Choroid plexus epithelial cell (primary cell): ENCODE data around the gene IL1R1.
"Not testable (repeated sequence)": the region's sequence is repeated elsewhere in the genome, so short reads cannot be mapped to it uniquely, and the experiment has no call there.

Experiments
- DNase-seq: peaks from one replicate; pipeline ENCODE4 v3.0.0-alpha.2; 2010; ENCODE audit warnings: low read depth
- H3K4me3 ChIP-seq: 2 replicates; pipeline ENCODE4 v1.5.1; 2011; ENCODE audit warnings: low read depth, mild to moderate bottlenecking, control low read depth, low read length, moderate library complexity
- CTCF ChIP-seq: conservative IDR thresholded peaks from 2 replicates; pipeline ENCODE4 v1.5.1; 2011; ENCODE audit warnings: low read depth, mild to moderate bottlenecking, control low read depth, inconsistent platforms, low read length, moderate library complexity

Gene IL1R1

GRCh38 chr2:102100371-102101096 is 42.0 kb upstream of the IL1R1 start:
- no peak for TF ChIP-seq CTCF
- peak; percentile 28 for DNase-seq
- H3K4me3 ChIP-seq, result no peak overlapping the region

- DNase-seq, result no peak
- H3K4me3 ChIP-seq, result no peak overlapping the region
- TF ChIP-seq CTCF, result no peak
These were observed 41.3 kb upstream of the IL1R1 start for GRCh38 chr2:102101097-102101848.

DNA sequence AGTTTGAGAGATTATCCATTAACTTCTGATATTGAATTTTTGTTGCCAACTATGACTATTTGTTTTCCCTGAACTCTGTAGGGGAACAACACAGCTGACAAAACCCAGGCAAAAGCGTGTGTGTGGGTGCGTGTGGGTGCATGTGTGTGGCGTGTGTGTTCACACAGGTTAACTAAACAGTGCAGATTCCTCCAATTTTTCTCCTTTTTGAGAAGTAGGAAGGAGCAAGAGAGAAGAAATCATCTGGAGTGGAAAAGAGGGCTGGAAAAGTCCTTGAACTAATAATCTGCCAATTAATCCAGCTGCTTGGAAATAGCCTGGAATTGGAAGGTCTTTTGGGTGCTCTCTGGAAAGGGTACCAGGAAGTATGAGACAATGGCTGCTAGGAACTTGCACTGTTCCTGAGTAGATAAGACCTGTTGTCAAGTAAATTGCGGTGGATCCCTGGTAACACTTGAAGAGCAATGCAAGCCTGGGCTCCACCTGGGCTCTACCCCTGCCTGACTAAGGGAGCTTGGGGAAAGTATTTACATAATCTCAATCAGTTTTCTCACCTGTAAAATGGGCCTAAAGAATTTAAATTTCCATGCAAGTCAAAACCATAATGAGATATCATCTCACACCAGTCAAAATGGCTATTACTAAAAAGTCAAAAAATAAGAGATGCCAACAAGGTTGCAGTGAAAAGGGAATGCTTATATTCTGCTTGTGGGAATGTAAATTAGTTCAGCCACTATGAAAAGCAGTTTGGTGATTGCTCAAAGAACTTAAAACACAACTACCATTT is 40.5 kb upstream of the IL1R1 start:
- H3K4me3 ChIP-seq, result no peak overlapping the region
- TF ChIP-seq CTCF, result no peak
- DNase-seq, result no peak

DNA sequence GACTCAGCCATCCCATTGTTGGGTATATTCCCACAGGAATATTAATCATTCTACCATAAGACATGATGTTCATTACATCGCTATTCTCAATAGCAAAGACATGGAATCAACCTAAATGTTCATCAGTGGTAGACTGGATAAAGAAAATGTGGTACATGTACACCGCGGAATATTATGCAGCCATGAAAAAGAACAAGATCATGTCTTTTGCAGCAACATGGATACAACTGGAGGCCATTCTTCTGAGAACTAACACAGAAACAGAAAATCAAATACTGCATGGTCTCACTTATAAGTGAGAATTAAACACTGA is 40.0 kb upstream of the IL1R1 start:
- H3K4me3 ChIP-seq, DNase-seq: not testable (repeated sequence)

GRCh38 chr2:102103284-102103683 is 39.3 kb upstream of the IL1R1 start:
- H3K4me3 ChIP-seq, result no peak overlapping the region
- DNase-seq, result no peak
- no peak for TF ChIP-seq CTCF

DNA sequence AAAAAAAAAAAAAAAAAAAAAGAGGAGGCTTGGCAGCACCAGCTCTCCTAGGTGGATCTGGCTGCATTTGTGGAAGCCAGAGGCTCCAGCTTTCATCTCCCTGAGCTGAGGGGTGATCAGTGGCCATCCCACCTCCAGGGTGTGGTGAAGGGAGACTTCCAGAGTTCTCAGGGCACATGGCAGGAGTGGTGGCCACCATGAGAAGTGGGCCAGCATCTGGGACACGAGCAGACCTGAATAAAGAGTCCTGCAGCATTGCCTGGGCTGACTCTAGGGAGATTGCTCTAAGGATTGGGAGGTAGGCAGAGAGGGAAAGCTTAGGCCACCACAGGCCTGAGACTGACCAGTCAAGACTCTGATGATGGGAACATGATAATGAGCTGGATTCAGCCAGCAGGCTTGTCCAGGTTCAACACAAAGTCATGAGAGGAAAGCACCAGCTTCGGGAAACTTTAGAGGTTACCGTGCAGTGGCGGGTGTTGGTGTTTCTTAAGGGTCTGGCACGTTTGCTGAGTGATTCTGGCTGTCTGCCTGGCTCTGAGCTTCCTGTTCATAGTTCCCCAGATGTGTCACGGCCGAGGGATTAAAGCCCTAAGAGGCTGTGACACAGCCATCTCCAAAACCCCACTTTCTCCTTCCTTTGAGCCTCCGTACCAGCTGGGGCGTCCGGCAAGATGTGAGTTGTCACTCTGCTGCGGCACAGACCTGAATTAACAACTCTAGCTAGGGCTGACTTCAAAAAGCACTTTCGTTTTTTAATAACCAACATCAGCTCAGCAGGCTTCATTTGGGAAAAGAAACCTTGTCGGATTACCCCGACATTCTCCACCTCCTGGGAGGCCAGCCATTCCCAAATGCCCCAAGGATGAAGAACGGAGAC is 38.3 kb upstream of the IL1R1 start:
- peak; percentile 89 for DNase-seq
- no peak for TF ChIP-seq CTCF
- peak overlapping the region; percentile 47 for H3K4me3 ChIP-seq
